ENCODE results near the gene MEIOB. TPM values are rescaled to one million over a fixed set of nuclear protein-coding genes. Genes with fewer than 3 reads are reported as not detected.

Gene MEIOB, protein sequence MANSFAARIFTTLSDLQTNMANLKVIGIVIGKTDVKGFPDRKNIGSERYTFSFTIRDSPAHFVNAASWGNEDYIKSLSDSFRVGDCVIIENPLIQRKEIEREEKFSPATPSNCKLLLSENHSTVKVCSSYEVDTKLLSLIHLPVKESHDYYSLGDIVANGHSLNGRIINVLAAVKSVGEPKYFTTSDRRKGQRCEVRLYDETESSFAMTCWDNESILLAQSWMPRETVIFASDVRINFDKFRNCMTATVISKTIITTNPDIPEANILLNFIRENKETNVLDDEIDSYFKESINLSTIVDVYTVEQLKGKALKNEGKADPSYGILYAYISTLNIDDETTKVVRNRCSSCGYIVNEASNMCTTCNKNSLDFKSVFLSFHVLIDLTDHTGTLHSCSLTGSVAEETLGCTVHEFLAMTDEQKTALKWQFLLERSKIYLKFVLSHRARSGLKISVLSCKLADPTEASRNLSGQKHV
- total RNA-seq: not detected in 2 replicates

DNA sequence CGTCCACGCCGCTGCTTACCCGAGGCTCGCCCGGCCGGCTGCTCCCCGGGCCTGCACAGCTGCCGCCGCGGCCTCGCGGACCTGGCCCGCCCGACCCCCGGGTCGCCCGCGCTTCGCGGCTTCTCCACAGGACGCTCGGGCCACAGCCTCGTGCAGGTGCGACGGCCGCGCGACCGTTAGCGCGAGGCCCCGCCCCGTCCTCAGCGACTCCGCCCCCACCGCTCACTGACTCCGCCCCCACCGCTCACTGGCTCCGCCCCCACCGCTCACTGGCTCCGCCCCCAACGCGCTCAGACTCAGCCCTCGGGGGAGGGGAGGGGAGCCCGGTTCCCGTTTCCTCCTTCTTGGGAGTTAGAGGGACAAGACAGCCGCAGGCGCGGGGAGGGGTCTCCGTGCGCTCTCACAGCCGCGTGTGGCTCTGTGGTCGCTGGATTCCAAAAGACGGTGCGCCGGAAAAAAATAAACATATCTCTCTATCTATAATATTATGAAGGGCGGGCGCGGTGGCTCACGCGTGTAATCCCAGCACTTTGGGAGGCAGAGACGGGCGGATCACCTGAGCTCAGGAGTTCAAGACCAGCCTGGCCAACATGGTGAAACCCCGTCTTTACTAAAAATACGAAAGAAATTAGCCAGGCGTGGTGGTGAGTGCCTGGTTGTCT is at the start of gene MEIOB:
Gene MEIOB (minus strand): TSS at position 191 of the 662 bp plus-strand sequence. CDS start 3,989 bp downstream, outside the sequence.

DNA sequence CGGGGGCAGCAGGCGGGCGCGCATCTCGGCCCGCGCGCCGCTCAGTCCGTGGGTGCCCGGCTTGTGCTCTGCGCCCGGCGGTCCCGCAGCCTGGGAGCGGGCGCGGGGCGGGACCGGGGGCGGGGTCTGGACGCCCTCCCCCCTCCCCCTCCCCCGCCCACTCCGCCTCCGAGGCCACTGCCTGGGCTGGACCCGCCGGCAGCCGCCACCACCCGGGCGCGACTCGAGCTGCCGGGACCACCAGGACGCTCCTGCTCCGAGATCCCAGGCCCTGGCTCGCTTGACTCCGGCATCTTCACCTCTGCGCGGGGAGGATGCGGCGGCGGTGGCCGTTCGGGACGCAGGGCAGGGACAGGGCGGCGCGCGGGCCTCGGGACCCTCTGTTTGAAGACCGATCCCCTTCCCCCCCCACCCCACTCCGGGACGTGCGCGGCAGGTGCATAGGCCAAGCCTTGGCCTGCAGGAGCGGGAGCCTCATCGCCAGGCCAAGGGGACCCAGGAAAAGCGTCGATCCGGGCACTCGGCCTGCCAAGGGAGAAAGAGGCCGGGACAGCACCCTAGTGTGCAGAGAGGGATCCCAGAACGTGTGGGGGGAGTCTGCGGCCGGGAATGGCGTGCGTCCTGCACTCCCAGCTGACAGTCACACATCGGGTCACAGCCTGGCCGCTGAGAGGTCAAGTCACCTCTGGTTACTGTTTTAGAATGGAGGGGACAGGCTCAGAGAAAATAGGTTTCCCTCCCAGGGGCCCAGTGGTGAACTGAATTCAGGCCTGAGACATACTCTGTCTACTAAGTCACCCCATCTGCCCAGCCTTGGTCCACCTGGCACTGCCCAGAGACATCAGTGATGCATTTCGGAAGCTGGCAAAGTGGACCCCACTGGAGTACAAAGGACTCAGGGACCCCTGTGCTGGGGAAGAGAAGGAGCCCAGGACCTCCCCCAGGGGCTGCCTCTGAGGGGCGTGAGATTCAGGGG is 46.7 kb upstream of the MEIOB start, which contains the start of gene HS3ST6:
Gene HS3ST6 (minus strand): TSS at position 65 of the 976 bp plus-strand sequence. CDS start 92 bp downstream, outside the sequence.

DNA sequence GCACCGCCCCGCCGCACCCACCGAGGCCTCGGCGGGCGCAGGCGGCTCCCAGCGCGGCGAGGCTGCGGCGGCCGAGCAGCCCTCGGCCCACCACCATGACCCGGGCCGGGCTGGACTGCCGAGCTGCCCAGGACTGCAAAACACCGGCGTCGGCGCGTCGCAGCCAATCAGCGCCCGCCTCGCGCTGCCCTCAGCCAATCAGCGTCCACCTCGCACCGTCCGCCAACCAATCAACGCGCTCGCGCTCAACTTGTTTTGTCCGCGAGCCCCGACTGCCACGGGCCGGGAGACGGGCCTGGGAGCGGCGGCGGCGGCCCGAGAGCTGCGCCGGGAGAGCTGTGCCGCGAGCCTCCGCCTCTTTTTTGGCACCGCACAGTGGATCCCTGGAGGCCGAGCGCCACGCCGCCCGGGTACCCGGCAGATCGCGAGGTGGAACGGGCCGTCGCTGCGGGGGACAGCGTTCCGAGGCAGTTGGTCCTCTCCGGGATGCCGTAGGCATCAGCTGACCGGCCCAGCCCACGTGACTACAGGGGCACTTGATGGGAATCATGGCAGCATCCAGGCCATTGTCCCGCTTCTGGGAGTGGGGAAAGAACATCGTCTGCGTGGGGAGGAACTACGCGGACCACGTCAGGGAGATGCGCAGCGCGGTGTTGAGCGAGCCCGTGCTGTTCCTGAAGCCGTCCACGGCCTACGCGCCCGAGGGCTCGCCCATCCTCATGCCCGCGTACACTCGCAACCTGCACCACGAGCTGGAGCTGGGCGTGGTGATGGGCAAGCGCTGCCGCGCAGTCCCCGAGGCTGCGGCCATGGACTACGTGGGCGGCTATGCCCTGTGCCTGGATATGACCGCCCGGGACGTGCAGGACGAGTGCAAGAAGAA is 45.0 kb downstream of the MEIOB start, which contains the start of the genes FAHD1 and HAGH:
Gene FAHD1 (plus strand): TSS at position 516 of the 883 bp plus-strand sequence. CDS start 33 bp downstream, at position 549.
Gene HAGH (minus strand): TSS at position 135 of the 883 bp plus-strand sequence. CDS start 38 bp downstream, at position 97.

DNA sequence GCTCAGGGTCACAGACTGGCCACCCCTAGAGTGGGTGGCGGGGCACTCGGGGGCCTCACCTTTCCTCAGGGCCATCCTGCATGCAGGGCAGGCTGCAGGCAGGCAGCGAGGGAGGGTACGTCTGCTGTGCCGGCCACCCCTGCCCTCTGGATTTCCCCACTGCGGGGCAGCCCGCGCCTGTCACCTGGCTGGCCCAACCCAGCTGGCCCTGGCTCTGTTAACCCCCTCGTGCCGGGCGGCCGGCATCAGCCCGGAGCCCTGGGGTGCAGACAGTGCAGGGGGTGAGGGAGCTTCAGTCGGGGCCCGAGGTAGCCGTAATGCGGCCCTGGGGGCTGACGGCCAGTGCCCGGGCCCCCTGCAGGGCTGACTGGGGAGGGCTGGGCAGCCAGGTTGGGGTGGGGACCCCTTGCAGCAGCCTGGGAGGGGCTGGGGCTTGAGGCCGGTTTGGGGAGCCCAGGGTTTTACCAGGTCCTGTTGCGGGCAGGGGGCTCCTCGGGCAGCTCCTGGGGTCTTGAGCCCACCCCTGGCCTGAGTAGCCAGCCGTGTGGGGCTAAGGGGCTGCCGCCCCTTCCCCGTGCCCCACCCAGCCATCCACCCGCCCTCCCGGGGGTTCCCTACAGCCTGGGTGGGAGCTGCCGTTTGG is 78.3 kb downstream of the MEIOB start, which contains the start of gene IGFALS:
Gene IGFALS (minus strand): TSS at position 128 of the 643 bp plus-strand sequence. CDS start 53 bp downstream, at position 75.

Other genes with a start within 250 kb of the MEIOB start
- 52.2 and 57.7 TPM in 2 replicates for gene JPT2, start 193.9 kb downstream of the MEIOB start, total RNA-seq
- gene MAPK8IP3, start 166.0 kb downstream of the MEIOB start, total RNA-seq: 40.4 and 57.9 TPM in 2 replicates
- gene NME3, start 100.6 kb downstream of the MEIOB start, total RNA-seq: 29.9 and 37.5 TPM in 2 replicates
- 11.7 and 18.4 TPM in 2 replicates for gene EME2, start 99.4 kb downstream of the MEIOB start, total RNA-seq
- gene MRPS34, start 99.0 kb downstream of the MEIOB start, total RNA-seq: 68.0 and 88.2 TPM in 2 replicates
- 20.3 and 27.2 TPM in 2 replicates for gene SPSB3, start 89.6 kb downstream of the MEIOB start, total RNA-seq
- gene NUBP2, start 89.2 kb downstream of the MEIOB start, total RNA-seq: 69.8 and 79.4 TPM in 2 replicates
- gene IGFALS, start 78.5 kb downstream of the MEIOB start, total RNA-seq: under 0.01 TPM in 1 of 2 replicates, not detected in the other
- 14.7 and 24.3 TPM in 2 replicates for gene HAGH, start 45.3 kb downstream of the MEIOB start, total RNA-seq
- 52.6 and 61.7 TPM in 2 replicates for gene FAHD1, start 45.0 kb downstream of the MEIOB start, total RNA-seq
- not detected in 2 replicates for gene HS3ST6, start 46.3 kb upstream of the MEIOB start, total RNA-seq
- 12.7 and 15.4 TPM in 2 replicates for gene MSRB1, start 71.0 kb upstream of the MEIOB start, total RNA-seq
- not detected in 2 replicates for gene RPL3L, start 82.5 kb upstream of the MEIOB start, total RNA-seq
- gene NDUFB10, start 87.4 kb upstream of the MEIOB start, total RNA-seq: 133 and 161 TPM in 2 replicates
- 1,799 and 3,882 TPM in 2 replicates for gene RPS2, start 92.7 kb upstream of the MEIOB start, total RNA-seq
- gene RNF151, start 94.7 kb upstream of the MEIOB start, total RNA-seq: not detected in 2 replicates
- 49.2 and 51.6 TPM in 2 replicates for gene TBL3, start 99.9 kb upstream of the MEIOB start, total RNA-seq
- gene NOXO1, start 109.3 kb upstream of the MEIOB start, total RNA-seq: 0.39 TPM in 1 of 2 replicates, not detected in the other
- gene GFER, start 112.0 kb upstream of the MEIOB start, total RNA-seq: 9.9 and 13.1 TPM in 2 replicates
- gene SYNGR3, start 117.8 kb upstream of the MEIOB start, total RNA-seq: 0.73 and 1.4 TPM in 2 replicates
- gene ZNF598, start 137.7 kb upstream of the MEIOB start, total RNA-seq: 26.8 and 35.0 TPM in 2 replicates
- 1.5 TPM in 1 of 2 replicates, not detected in the other for gene NPW, start 147.6 kb upstream of the MEIOB start, total RNA-seq
- gene NHERF2, start 154.7 kb upstream of the MEIOB start, total RNA-seq: 4.8 and 5.1 TPM in 2 replicates
- gene NTHL1, start 175.7 kb upstream of the MEIOB start, total RNA-seq: 19.7 and 31.6 TPM in 2 replicates
- 56.2 and 62.2 TPM in 2 replicates for gene TSC2, start 175.8 kb upstream of the MEIOB start, total RNA-seq

All from subcutaneous preadipocyte (primary cell).